ENCODE measurements around the gene CAMK2D.

- TF ChIP-seq TAF1 (IDR thresholded peaks at IDR 0.05; ENCODE audit: low read depth, low read length) (no peak), POLR2A (IDR thresholded peaks at IDR 0.05; ENCODE audit: low read depth, low read length) (no peak), POLR2AphosphoS5 (IDR thresholded peaks at IDR 0.05; ENCODE audit: low read depth, low read length) (no peak), POU2F2 (IDR thresholded peaks at IDR 0.05; ENCODE audit: low read depth, low read length) (no peak), SPI1 (IDR thresholded peaks at IDR 0.05; ENCODE audit: low read depth, low read length) (no peak), PAX5 (IDR thresholded peaks at IDR 0.05; ENCODE audit: insufficient read depth, low read length, severe bottlenecking) (no peak)
Measured at GRCh38 chr4:113591982-113592381, 169.6 kb downstream of the CAMK2D start.
